ENCODE data around the gene TTC39A. TPM values are rescaled to one million over a fixed set of nuclear protein-coding genes. Genes with fewer than 3 reads are reported as not detected.

Gene TTC39A
- polyA plus RNA-seq, 1 donor (not counting 4 experiments of a cell fraction or from before 2014, with no cell fraction given) = 1.4 TPM

DNA sequence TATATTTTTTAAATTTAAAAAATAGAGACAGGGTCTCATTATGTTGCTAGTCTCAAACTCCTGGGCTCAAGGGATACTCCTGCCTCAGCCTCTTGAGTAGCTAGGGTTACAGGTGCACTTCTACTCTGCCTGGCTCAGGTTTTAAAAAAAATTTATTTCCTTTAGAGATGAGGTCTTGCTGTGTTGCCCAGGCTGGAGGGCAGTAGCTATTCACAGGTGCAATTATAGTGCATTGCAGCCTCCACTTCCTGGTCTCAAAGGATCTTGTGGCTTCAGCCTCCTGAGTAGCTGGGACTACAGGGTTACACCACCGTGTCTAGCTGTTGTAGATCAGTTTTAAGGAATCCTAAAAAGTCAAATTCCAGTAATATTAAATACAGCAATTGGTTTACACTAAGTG lies 89.2 kb downstream of the TTC39A start:
- no peak overlapping the region for H3K9ac ChIP-seq (ENCODE audit: control insufficient read depth, extremely low read depth, insufficient read depth, low read length)
- FAIRE-seq (no peak), DNase-seq (ENCODE audit: low read depth, low spot score) (no peak)
- peaks cover 97% of the 10 kb centered on the region for H3K79me2 ChIP-seq (ENCODE audit: control insufficient read depth, insufficient read depth, low read length)
- H3K27ac ChIP-seq (ENCODE audit: control insufficient read depth, insufficient read depth, low read length) = no peak overlapping the region
- TF ChIP-seq, protein P1, sequence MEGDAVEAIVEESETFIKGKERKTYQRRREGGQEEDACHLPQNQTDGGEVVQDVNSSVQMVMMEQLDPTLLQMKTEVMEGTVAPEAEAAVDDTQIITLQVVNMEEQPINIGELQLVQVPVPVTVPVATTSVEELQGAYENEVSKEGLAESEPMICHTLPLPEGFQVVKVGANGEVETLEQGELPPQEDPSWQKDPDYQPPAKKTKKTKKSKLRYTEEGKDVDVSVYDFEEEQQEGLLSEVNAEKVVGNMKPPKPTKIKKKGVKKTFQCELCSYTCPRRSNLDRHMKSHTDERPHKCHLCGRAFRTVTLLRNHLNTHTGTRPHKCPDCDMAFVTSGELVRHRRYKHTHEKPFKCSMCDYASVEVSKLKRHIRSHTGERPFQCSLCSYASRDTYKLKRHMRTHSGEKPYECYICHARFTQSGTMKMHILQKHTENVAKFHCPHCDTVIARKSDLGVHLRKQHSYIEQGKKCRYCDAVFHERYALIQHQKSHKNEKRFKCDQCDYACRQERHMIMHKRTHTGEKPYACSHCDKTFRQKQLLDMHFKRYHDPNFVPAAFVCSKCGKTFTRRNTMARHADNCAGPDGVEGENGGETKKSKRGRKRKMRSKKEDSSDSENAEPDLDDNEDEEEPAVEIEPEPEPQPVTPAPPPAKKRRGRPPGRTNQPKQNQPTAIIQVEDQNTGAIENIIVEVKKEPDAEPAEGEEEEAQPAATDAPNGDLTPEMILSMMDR (optimal IDR thresholded peaks at IDR 0.05 in 1 of 3, IDR thresholded peaks at IDR 0.05 in 1 of 3, conservative IDR thresholded peaks at IDR 0.05 in 1 of 3; ENCODE audit: extremely low read depth in 1 of 3, insufficient read depth in 2 of 3, low read length in 3 of 3) = no peak
- no peak for TF ChIP-seq EZH2 (IDR thresholded peaks at IDR 0.05; ENCODE audit: low read length)
- H3K9me1 ChIP-seq (ENCODE audit: control insufficient read depth, extremely low read depth, insufficient read depth, low read length) = peaks cover 4% of the 10 kb centered on the region
- peaks cover 18% of the 10 kb centered on the region for H3K4me1 ChIP-seq (ENCODE audit: control insufficient read depth, extremely low read depth, insufficient read depth, low read length)
- no peak overlapping the region for H3K4me2 ChIP-seq (ENCODE audit: control insufficient read depth, extremely low read depth, insufficient read depth, low read depth, low read length)
- H3K36me3 ChIP-seq (ENCODE audit: control insufficient read depth in 2 of 2, extremely low read depth in 1 of 2, insufficient read depth in 2 of 2, low read length in 2 of 2) = peaks cover 0 to 7% of the 10 kb centered on the region in 2 experiments
- H3K4me3 ChIP-seq (ENCODE audit: control insufficient read depth in 2 of 3, extremely low read depth in 1 of 3, insufficient read depth in 2 of 3, low read depth in 1 of 3, low read length in 3 of 3) = no peak overlapping the region
- peaks cover 2% of the 10 kb centered on the region for H4K20me1 ChIP-seq (ENCODE audit: control insufficient read depth, extremely low read depth, insufficient read depth, low read length)
- dilution Hi-C loops (cut with MboI; ENCODE audit: extremely low pct_ligation_motif_present, low sequenced_read_pairs) = no loop called here
- H3K9me3 ChIP-seq (ENCODE audit: control insufficient read depth, low read depth, low read length) = no peaks in the 10 kb centered on the region
- no peak overlapping the region for H2AFZ ChIP-seq (ENCODE audit: control insufficient read depth, low read length)
- no peaks in the 10 kb centered on the region for H3K27me3 ChIP-seq (ENCODE audit: control insufficient read depth, extremely low read depth, insufficient read depth, low read length)

DNA sequence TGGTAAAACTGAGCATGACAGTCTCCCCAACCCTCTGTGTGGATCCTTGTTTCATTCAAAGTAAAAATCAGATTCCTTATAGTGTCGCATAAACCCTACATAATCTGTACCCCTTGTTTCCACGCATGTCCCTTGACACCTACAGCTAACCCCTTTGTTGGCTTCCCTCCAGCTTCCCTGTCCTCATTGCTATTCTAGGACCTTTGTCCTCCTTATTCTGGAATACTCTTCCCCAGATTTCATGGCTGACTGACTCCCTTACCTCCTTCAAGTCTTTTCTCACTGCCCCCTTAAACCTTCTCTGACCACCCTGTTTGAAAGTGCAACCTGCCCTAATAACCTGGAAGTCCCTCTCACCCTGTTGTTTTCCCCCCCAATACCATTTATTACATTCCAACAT lies 90.3 kb downstream of the TTC39A start:
- dilution Hi-C loops (cut with MboI; ENCODE audit: extremely low pct_ligation_motif_present, low sequenced_read_pairs) = no loop called here
- no peak for DNase-seq (ENCODE audit: low read depth, low spot score)
- no peak overlapping the region for H2AFZ ChIP-seq (ENCODE audit: control insufficient read depth, low read length)

More for the DNA sequence above, 90.3 kb downstream of the TTC39A start:
- Histone ChIP-seq H3K4me1 (ENCODE audit: control insufficient read depth, extremely low read depth, insufficient read depth, low read length) (peaks cover 22% of the 10 kb centered on the region), H3K27me3 (ENCODE audit: control insufficient read depth, extremely low read depth, insufficient read depth, low read length) (no peaks in the 10 kb centered on the region), H3K9ac (ENCODE audit: control insufficient read depth, extremely low read depth, insufficient read depth, low read length) (no peak overlapping the region), H3K4me2 (ENCODE audit: control insufficient read depth, extremely low read depth, insufficient read depth, low read depth, low read length) (peak overlapping the region; percentile 29), H3K36me3 (ENCODE audit: control insufficient read depth in 2 of 2, extremely low read depth in 1 of 2, insufficient read depth in 2 of 2, low read length in 2 of 2) (peaks cover 0 to 3% of the 10 kb centered on the region in 2 experiments), H3K4me3 (ENCODE audit: control insufficient read depth in 2 of 3, extremely low read depth in 1 of 3, insufficient read depth in 2 of 3, low read depth in 1 of 3, low read length in 3 of 3) (no peak overlapping the region), H3K79me2 (ENCODE audit: control insufficient read depth, insufficient read depth, low read length) (peaks cover 87% of the 10 kb centered on the region), H3K9me3 (ENCODE audit: control insufficient read depth, low read depth, low read length) (no peaks in the 10 kb centered on the region), H4K20me1 (ENCODE audit: control insufficient read depth, extremely low read depth, insufficient read depth, low read length) (peaks cover 2% of the 10 kb centered on the region), H3K27ac (ENCODE audit: control insufficient read depth, insufficient read depth, low read length) (no peak overlapping the region), H3K9me1 (ENCODE audit: control insufficient read depth, extremely low read depth, insufficient read depth, low read length) (peaks cover 4% of the 10 kb centered on the region)
- no peak for TF ChIP-seq EZH2 (IDR thresholded peaks at IDR 0.05; ENCODE audit: low read length)
- TF ChIP-seq, protein P1 (optimal IDR thresholded peaks at IDR 0.05 in 1 of 3, IDR thresholded peaks at IDR 0.05 in 1 of 3, conservative IDR thresholded peaks at IDR 0.05 in 1 of 3; ENCODE audit: extremely low read depth in 1 of 3, insufficient read depth in 2 of 3, low read length in 3 of 3) = no peak
- no peak for FAIRE-seq

Data from keratinocyte (primary cell).